Thyroid gland (tissue), 4 donors: ENCODE data around the gene KATNAL2. TPM values are rescaled to one million over a fixed set of nuclear protein-coding genes. Genes with fewer than 3 reads are reported as not detected.
"Not testable (repeated sequence)": the region's sequence is repeated elsewhere in the genome, so short reads cannot be mapped to it uniquely, and the experiment has no call there.

ENCODE experiments used
- DNase-seq, 2 donors: peaks; one replicate each; pipeline ENCODE4 v3.0.0-alpha.2; 2019
- H3K27ac ChIP-seq, 3 donors: fragments of 200-600 bp; sonication (generic); 1 replicate in 2 of 3; 2 replicates in 1 of 3; pipeline ENCODE4 v1.5.1; 2016 to 2019; ENCODE audit warnings: mild to moderate bottlenecking in 1 of 3, moderate library complexity in 1 of 3
- H3K27me3 ChIP-seq: fragments of 200-600 bp; sonication (generic); one replicate; pipeline ENCODE4 v1.5.1; 2019
- H3K36me3 ChIP-seq, 2 donors: fragments of 200-600 bp; sonication (generic); one replicate each; pipeline ENCODE4 v1.5.1; 2016 to 2019
- H3K4me1 ChIP-seq, 2 donors: fragments of 200-600 bp; sonication (generic); one replicate each; pipeline ENCODE4 v1.5.1; 2017 to 2019
- H3K4me3 ChIP-seq, 3 donors: fragments of 200-600 bp; sonication (generic); replicated peaks in 1 of 3; 1 replicate in 2 of 3; 2 replicates in 1 of 3; pipeline ENCODE4 v1.5.1; 2016; ENCODE audit warnings: mild to moderate bottlenecking in 1 of 3
- H3K9me3 ChIP-seq: fragments of 200-600 bp; sonication (generic); one replicate; pipeline ENCODE4 v1.5.1; 2017
- CTCF ChIP-seq, 6 experiments: fragments of 200-600 bp in 3 of 6; fragments of 450-650 bp in 3 of 6; sonication (generic) in 3 of 6; IDR thresholded peaks; one replicate each; pipeline ENCODE4 v1.5.1; 2016 to 2019; ENCODE audit warnings: antibody characterized with exemption in 6 of 6, mild to moderate bottlenecking in 2 of 6, inconsistent platforms in 1 of 6, moderate library complexity in 1 of 6
- POLR2A ChIP-seq, 2 donors: fragments of 450-650 bp; IDR thresholded peaks; one replicate each; pipeline ENCODE4 v1.6.1; 2017; ENCODE audit warnings: antibody characterized with exemption in 2 of 2, mild to moderate bottlenecking in 2 of 2, moderate library complexity in 1 of 2
- WGBS, 2 donors: methylation state at CpG; one replicate each; pipeline ENCODE4 v1.1.5; 2017; 5-methylcytosine and 5-hydroxymethylcytosine counted together
- intact Hi-C: fragments of 100-400 bp; cut with DNase I; formaldehyde crosslinking; loops from one replicate; pipeline ENCODE4 v1.15.1; 2023
- total RNA-seq, 4 donors: library from RNA; depleted of rRNA; stranded (reverse); fragments of >200 nt; gene quantifications; one replicate each; pipeline ENCODE4 v1.2.3, GENCODE V29; 2016

Gene KATNAL2
- total RNA-seq, 4 donors from 2014 or later, result 11.3 to 104 (median 63.3) TPM

GRCh38 chr18:46950064-46950656, 32.8 kb downstream of the KATNAL2 start:
- intact Hi-C loops, result no loop called here
- WGBS, 2 donors, result 71 to 73% methylated on average over 5 of the region's 5 CpGs
- TF ChIP-seq POLR2A (IDR thresholded peaks at IDR 0.05) (no peak), CTCF (IDR thresholded peaks at IDR 0.05) (peak in 2 of 6 experiments; percentile 5 to 33)

GRCh38 chr18:46953195-46953594, 35.8 kb downstream of the KATNAL2 start:
- Histone ChIP-seq H3K27me3 (no peaks in the 10 kb centered on the region), H3K9me3 (no peaks in the 10 kb centered on the region), H3K4me1 (no peaks in the 10 kb centered on the region), H3K36me3 (no peaks in the 10 kb centered on the region), H3K4me3 (no peak overlapping the region), H3K27ac (no peak overlapping the region)
- TF ChIP-seq POLR2A (IDR thresholded peaks at IDR 0.05) (no peak), CTCF (IDR thresholded peaks at IDR 0.05) (no peak)
- intact Hi-C loops, result no loop called here
- 62 to 71% methylated on average over 5 of the region's 5 CpGs for WGBS, 2 donors
- no peak for DNase-seq

More at GRCh38 chr18:46950064-46950656, 32.8 kb downstream of the KATNAL2 start:
- no peak overlapping the region for H3K4me3 ChIP-seq
- no peaks in the 10 kb centered on the region for H3K4me1 ChIP-seq
- H3K9me3 ChIP-seq, result no peaks in the 10 kb centered on the region
- H3K27ac ChIP-seq, result no peak overlapping the region
- no peak for DNase-seq
- H3K27me3 ChIP-seq, result no peaks in the 10 kb centered on the region
- H3K36me3 ChIP-seq, result no peaks in the 10 kb centered on the region

GRCh38 chr18:46958209-46958608, 40.8 kb downstream of the KATNAL2 start:
- Histone ChIP-seq H3K36me3 (no peaks in the 10 kb centered on the region), H3K27ac (no peak overlapping the region), H3K4me1 (no peaks in the 10 kb centered on the region), H3K9me3 (no peaks in the 10 kb centered on the region), H3K4me3 (no peak overlapping the region), H3K27me3 (no peaks in the 10 kb centered on the region)
- intact Hi-C loops, result no loop called here
- no peak for DNase-seq
- TF ChIP-seq POLR2A (IDR thresholded peaks at IDR 0.05) (no peak), CTCF (IDR thresholded peaks at IDR 0.05) (no peak)
- WGBS, 2 donors, result 95 to 96% methylated on average over 4 of the region's 4 CpGs

GRCh38 chr18:46963656-46964578, 46.5 kb downstream of the KATNAL2 start:
- intact Hi-C loops, H3K4me1 ChIP-seq: not testable (repeated sequence)

GRCh38 chr18:46964579-46965293, 47.3 kb downstream of the KATNAL2 start:
- H3K27me3 ChIP-seq, H3K4me1 ChIP-seq, H3K27ac ChIP-seq, H3K4me3 ChIP-seq, DNase-seq, intact Hi-C loops, H3K36me3 ChIP-seq, H3K9me3 ChIP-seq: not testable (repeated sequence)
- WGBS, 2 donors, result 94% methylated on average over 8 of the region's 31 CpGs; no CpG with 5 or more reads in 1 of the 2 donors

More at GRCh38 chr18:46963656-46964578, 46.5 kb downstream of the KATNAL2 start:
- not testable (repeated sequence) for DNase-seq, H3K27ac ChIP-seq, H3K9me3 ChIP-seq, H3K36me3 ChIP-seq, H3K27me3 ChIP-seq, H3K4me3 ChIP-seq
- WGBS, 2 donors, result no CpG with 5 or more reads among the region's 79 CpGs

- H3K27ac ChIP-seq, H3K4me1 ChIP-seq, H3K4me3 ChIP-seq, H3K27me3 ChIP-seq, intact Hi-C loops, DNase-seq, H3K36me3 ChIP-seq, H3K9me3 ChIP-seq: not testable (repeated sequence)
- WGBS, 2 donors, result 100% methylated on average over 1 of the region's 10 CpGs; no CpG with 5 or more reads in 1 of the 2 donors
Measured at GRCh38 chr18:46966266-46966665, 48.9 kb downstream of the KATNAL2 start.

- H3K4me1 ChIP-seq, intact Hi-C loops, H3K36me3 ChIP-seq, H3K27me3 ChIP-seq, H3K4me3 ChIP-seq, DNase-seq, H3K9me3 ChIP-seq, H3K27ac ChIP-seq: not testable (repeated sequence)
- WGBS, 2 donors, result no CpG with 5 or more reads among the region's 32 CpGs
Measured at GRCh38 chr18:46969551-46969950, 52.1 kb downstream of the KATNAL2 start.

GRCh38 chr18:47019870-47020269, 102.5 kb downstream of the KATNAL2 start:
- H3K27me3 ChIP-seq, H3K4me1 ChIP-seq, H3K27ac ChIP-seq, H3K4me3 ChIP-seq, H3K36me3 ChIP-seq, H3K9me3 ChIP-seq, DNase-seq, intact Hi-C loops: not testable (repeated sequence)
- no CpG with 5 or more reads among the region's 10 CpGs for WGBS, 2 donors

GRCh38 chr18:47020757-47021156, 103.4 kb downstream of the KATNAL2 start:
- H3K36me3 ChIP-seq, H3K27me3 ChIP-seq, DNase-seq, intact Hi-C loops, H3K9me3 ChIP-seq, H3K4me1 ChIP-seq, H3K27ac ChIP-seq, H3K4me3 ChIP-seq: not testable (repeated sequence)
- no CpG with 5 or more reads among the region's 19 CpGs for WGBS, 2 donors
